GM12878 (cell line): Measurements from ENCODE around the gene GFAP. TPM values are rescaled to one million over a fixed set of nuclear protein-coding genes. Genes with fewer than 3 reads are reported as not detected.

ENCODE experiments used
- ATAC-seq: fragments of 200-7000 bp; cut with Tn5 transposase; 3 replicates; pipeline ENCODE4 v1.9.1; 2020; ENCODE audit warnings: mild to moderate bottlenecking, moderate library complexity
- BruUV-seq: library from RNA; stranded (reverse); fragments of 400-500 nt; replicated peaks from 2 replicates; lab custom pipeline; 2021; lab: Mats Ljungman, UMichigan
- CTCF ChIA-PET: fragments of 300-600 bp; sonication (Branson Sonifier 250); formaldehyde crosslinking; extraction: SDS; loops from one replicate; lab custom pipeline; 2021; ENCODE audit warnings: inconsistent platforms; lab: Yijun Ruan, JAX
- POLR2A ChIA-PET: fragments of 350-600 bp; formaldehyde crosslinking; extraction: SDS; loops from one replicate; lab custom pipeline; 2021; ENCODE audit warnings: inconsistent platforms; lab: Charles Lee
- RAD21 ChIA-PET: fragments of 300-600 bp; sonication (Branson Sonifier 250); formaldehyde crosslinking; loops from one replicate; lab custom pipeline; 2023; ENCODE audit warnings: antibody characterized with exemption; ENCODE audit not compliant: unreplicated experiment; lab: Charles Lee
- SMC1A ChIA-PET: fragments of 300-600 bp; sonication (Branson Sonifier 250); formaldehyde crosslinking; loops from one replicate; lab custom pipeline; 2023; ENCODE audit not compliant: unreplicated experiment, uncharacterized antibody; lab: Charles Lee
- DNase-seq: peaks from one replicate; pipeline ENCODE4 v3.0.0-alpha.2; 2011; ENCODE audit warnings: low read depth, low spot score
- FAIRE-seq: peaks from 3 replicates; lab custom pipeline; 2011; peaks lifted over from hg19 to GRCh38; lab: Jason Lieb, UNC
- H2AFZ ChIP-seq: 2 replicates; pipeline ENCODE4 v1.6.0; 2011; ENCODE audit warnings: low read depth, low read length, control low read depth; ENCODE audit not compliant: control insufficient read depth
- H3K27ac ChIP-seq: 2 replicates; pipeline ENCODE4 v1.5.1; 2011; ENCODE audit warnings: control low read depth; ENCODE audit not compliant: control insufficient read depth, insufficient read depth
- H3K27me3 ChIP-seq, 2 experiments: replicated peaks in 1 of 2; 2 replicates each; pipeline versions ENCODE4 v1.6.0 to v1.6.1; 2011; ENCODE audit warnings: low read length in 1 of 2; ENCODE audit not compliant: control insufficient read depth in 2 of 2, insufficient read depth in 2 of 2
- H3K36me3 ChIP-seq, 2 experiments: 2 replicates each; pipeline ENCODE4 v1.5.1; 2011; ENCODE audit warnings: low read length in 1 of 2; ENCODE audit not compliant: control insufficient read depth in 2 of 2, insufficient read depth in 2 of 2
- H3K4me1 ChIP-seq: 2 replicates; pipeline ENCODE4 v1.6.1; 2011; ENCODE audit warnings: mild to moderate bottlenecking, low read length, moderate library complexity, mixed read lengths; ENCODE audit not compliant: control insufficient read depth, insufficient read depth
- H3K4me2 ChIP-seq: 2 replicates; pipeline ENCODE4 v1.6.0; 2011; ENCODE audit warnings: control low read depth; ENCODE audit not compliant: control insufficient read depth, insufficient read depth
- H3K4me3 ChIP-seq: fragments of 200-600 bp; sonication (generic); 2 replicates; pipeline ENCODE4 v1.5.1; 2016
- H3K79me2 ChIP-seq: 2 replicates; pipeline ENCODE4 v1.6.0; 2011; ENCODE audit warnings: low read length; ENCODE audit not compliant: control insufficient read depth, insufficient read depth
- H3K9ac ChIP-seq: 2 replicates; pipeline ENCODE4 v1.8.0; 2011; ENCODE audit warnings: low read length, control low read depth, mixed read lengths; ENCODE audit not compliant: control insufficient read depth, insufficient read depth
- H3K9me3 ChIP-seq: replicated peaks from 3 replicates; pipeline ENCODE4 v1.5.1; 2011; ENCODE audit warnings: mild to moderate bottlenecking, low read length; ENCODE audit not compliant: control insufficient read depth, insufficient read depth
- H4K20me1 ChIP-seq: 2 replicates; pipeline ENCODE4 v1.6.0; 2011; ENCODE audit not compliant: control insufficient read depth, insufficient read depth
- CUX1 ChIP-seq: IDR thresholded peaks from 2 replicates; pipeline ENCODE4 v1.6.1; 2012; ENCODE audit warnings: improper control_type of control experiment, low read depth, low read length; ENCODE audit not compliant: insufficient replicate concordance
- ELK1 ChIP-seq: IDR thresholded peaks from 2 replicates; pipeline ENCODE4 v1.6.1; 2012; ENCODE audit warnings: low read depth, low read length, improper control_type of control experiment
- EZH2 ChIP-seq: IDR thresholded peaks from 2 replicates; pipeline ENCODE4 v1.6.1; 2012; ENCODE audit warnings: low read depth, mild to moderate bottlenecking, control low read depth, inconsistent platforms, low read length, borderline replicate concordance; ENCODE audit not compliant: control insufficient read depth
- HDGF ChIP-seq: fragments of 450-650 bp; IDR thresholded peaks from 2 replicates; pipeline ENCODE4 v1.6.1; 2016; ENCODE audit warnings: antibody characterized with exemption
- KDM1A ChIP-seq: fragments of 200-600 bp; sonication (generic); IDR thresholded peaks from 2 replicates; pipeline ENCODE4 v1.6.1; 2016; ENCODE audit warnings: borderline replicate concordance
- PBX3 ChIP-seq: IDR thresholded peaks from 2 replicates; pipeline ENCODE4 v1.6.1; 2011; ENCODE audit warnings: mild to moderate bottlenecking, low read depth, low read length, moderate library complexity; ENCODE audit not compliant: insufficient replicate concordance
- RB1 ChIP-seq: fragments of 450-650 bp; formaldehyde crosslinking; IDR thresholded peaks from 2 replicates; pipeline ENCODE4 v1.6.1; 2017; ENCODE audit warnings: mild to moderate bottlenecking, borderline replicate concordance
- SUZ12 ChIP-seq: fragments of 200-600 bp; sonication (generic); IDR thresholded peaks from one replicate; pipeline ENCODE4 v1.6.1; 2018; ENCODE audit warnings: antibody characterized with exemption, mild to moderate bottlenecking; ENCODE audit not compliant: unreplicated experiment
- TCF12 ChIP-seq: IDR thresholded peaks from 2 replicates; pipeline ENCODE4 v1.6.1; 2011; ENCODE audit warnings: low read depth, mild to moderate bottlenecking, low read length
- ZZZ3 ChIP-seq: IDR thresholded peaks from 2 replicates; pipeline ENCODE4 v1.6.1; 2011; ENCODE audit warnings: low read depth; ENCODE audit not compliant: control insufficient read depth, insufficient read length
- WGBS: methylation state at CpG from one replicate; pipeline ENCODE4 v1.1.6; 2016; ENCODE audit warnings: low lambda C conversion rate; ENCODE audit not compliant: insufficient replicate concordance, insufficient coverage; ENCODE audit errors: missing lambda C conversion rate; 5-methylcytosine and 5-hydroxymethylcytosine counted together
- in situ Hi-C: fragments of 300-500 bp; cut with MboI; formaldehyde crosslinking; loops from 9 replicates; pipeline ENCODE4 v1.14.3; 2018; ENCODE audit warnings: mixed read lengths
- intact Hi-C: fragments of 100-400 bp; cut with micrococcal nuclease; formaldehyde crosslinking; loops from one replicate; pipeline ENCODE4 v1.14.2; 2022; ENCODE audit not compliant: unreplicated experiment
- polyA plus RNA-seq, 11 experiments: library from polyadenylated mRNA; depleted of rRNA in 4 of 11; unstranded in 6 of 11; stranded (reverse) in 5 of 11; fragments of >200 nt; fragmentation: Nextera tagmentation in 4 of 11; fragmentation: Illumina TruSeq in 1 of 11; extraction: Ambion mirVana in 4 of 11; extraction: Trizol in 1 of 11; gene quantifications; 1 replicate in 1 of 11; 2 replicates in 10 of 11; pipeline versions ENCODE4 v1.2.1 to v1.2.3, GENCODE V29; 2011 to 2016; ENCODE audit warnings: inconsistent platforms in 2 of 11, missing spikeins in 2 of 11, low read depth in 1 of 11
- total RNA-seq, 4 experiments: library from RNA; depleted of rRNA in 3 of 4; stranded (reverse); fragments of >200 nt in 3 of 4; fragmentation: Illumina TruSeq in 1 of 4; extraction: Trizol in 1 of 4; gene quantifications; 2 replicates each; pipeline versions ENCODE4 v1.2.1 to v1.2.3, GENCODE V29; 2013 to 2021

GFAP gene
- total and polyA plus RNA-seq, 10 of the 15 experiments (the other 5 are each of a cell fraction or from before 2014, with no cell fraction given): 0.04 to 0.25 TPM; not detected in 8

- POLR2A ChIA-PET: no interaction called here
- Histone ChIP-seq H3K9me3 (no peaks in the 10 kb centered on the region), H3K4me2 (no peak overlapping the region), H3K9ac (no peak overlapping the region), H3K36me3 (no peaks in the 10 kb centered on the region)
- intact Hi-C loops: no loop called here
- FAIRE-seq (no peak), DNase-seq (no peak)
- RAD21 ChIA-PET: interaction anchor here (1.3 kb wide), 1 partner anchor 41 kb away, joined by 4 read pairs; no protein-coding TSS in a partner anchor
- CTCF ChIA-PET: interaction anchor here (0.8 to 2.5 kb wide), 2 partner anchors 41 to 53 kb away, joined by 3 to 12 read pairs; no protein-coding TSS in a partner anchor
- TF ChIP-seq KDM1A: no peak
- no peak for TF ChIP-seq RB1
- no peak for TF ChIP-seq PBX3
- no peak for TF ChIP-seq EZH2
- TF ChIP-seq SUZ12: no peak
- no peak for TF ChIP-seq CUX1
- no peak for TF ChIP-seq ELK1
- TF ChIP-seq TCF12: no peak
- no peak for TF ChIP-seq HDGF
- no peak for TF ChIP-seq ZZZ3
- TF ChIP-seq, all 136 proteins: peak for 0
- Histone ChIP-seq H3K79me2 (no peaks in the 10 kb centered on the region), H4K20me1 (no peaks in the 10 kb centered on the region), H3K27ac (no peak overlapping the region), H3K4me3 (no peak overlapping the region), H3K27me3 (peaks cover 13 to 14% of the 10 kb centered on the region in 2 experiments), H2AFZ (no peak overlapping the region), H3K4me1 (no peaks in the 10 kb centered on the region)
- in situ Hi-C loops: no loop called here
- SMC1A ChIA-PET: no interaction called here
- WGBS: 29% methylated on average over 6 of the region's 7 CpGs
- BruUV-seq: no TSS peak
- no peak for ATAC-seq
Measured at GRCh38 chr17:44961921-44962350, 46.6 kb upstream of the GFAP start.
